ENCODE data around the gene TLE1. TPM values are rescaled to one million over a fixed set of nuclear protein-coding genes. Genes with fewer than 3 reads are reported as not detected.

Gene TLE1
- total RNA-seq, 1 donor from 2014 or later, result 124 TPM

GRCh38 chr9:81605170-81605670 is 84.1 kb downstream of the TLE1 start:
- H3K4me3 ChIP-seq (ENCODE audit: low read depth, low read length), result no peak overlapping the region
- DNase-seq (ENCODE audit: low read depth), result no peak
- no peak for TF ChIP-seq CTCF (conservative IDR thresholded peaks at IDR 0.05; ENCODE audit: low read depth, low read length)

- no peak overlapping the region for H3K4me3 ChIP-seq (ENCODE audit: low read depth, low read length)
- DNase-seq (ENCODE audit: low read depth), result no peak
Measured at GRCh38 chr9:81604306-81605169, 84.8 kb downstream of the TLE1 start.

GRCh38 chr9:81602887-81603680 is 86.3 kb downstream of the TLE1 start:
- no peak overlapping the region for H3K4me3 ChIP-seq (ENCODE audit: low read depth, low read length)
- no peak for TF ChIP-seq CTCF (conservative IDR thresholded peaks at IDR 0.05; ENCODE audit: low read depth, low read length)
- no peak for DNase-seq (ENCODE audit: low read depth)

More at GRCh38 chr9:81604306-81605169, 84.8 kb downstream of the TLE1 start:
- TF ChIP-seq CTCF (conservative IDR thresholded peaks at IDR 0.05; ENCODE audit: low read depth, low read length), result no peak

GRCh38 chr9:81601639-81602623 is 87.4 kb downstream of the TLE1 start:
- DNase-seq (ENCODE audit: low read depth), result no peak

GRCh38 chr9:81600631-81601030 is 88.7 kb downstream of the TLE1 start:
- DNase-seq (ENCODE audit: low read depth), result no peak
- no peak overlapping the region for H3K4me3 ChIP-seq (ENCODE audit: low read depth, low read length)
- no peak for TF ChIP-seq CTCF (conservative IDR thresholded peaks at IDR 0.05; ENCODE audit: low read depth, low read length)

More at GRCh38 chr9:81601639-81602623, 87.4 kb downstream of the TLE1 start:
- TF ChIP-seq CTCF (conservative IDR thresholded peaks at IDR 0.05; ENCODE audit: low read depth, low read length), result no peak
- H3K4me3 ChIP-seq (ENCODE audit: low read depth, low read length), result no peak overlapping the region

GRCh38 chr9:81599837-81600236 is 89.5 kb downstream of the TLE1 start:
- no peak overlapping the region for H3K4me3 ChIP-seq (ENCODE audit: low read depth, low read length)
- no peak for DNase-seq (ENCODE audit: low read depth)
- no peak for TF ChIP-seq CTCF (conservative IDR thresholded peaks at IDR 0.05; ENCODE audit: low read depth, low read length)
